Neural progenitor cell (in vitro differentiated cells): ENCODE data around the gene PSMB5.

Source experiments
- EZH2 ChIP-seq: fragments of 200-600 bp; sonication (generic); IDR thresholded peaks from 2 replicates; pipeline ENCODE4 v1.6.1; 2017; ENCODE audit warnings: antibody characterized with exemption, mild to moderate bottlenecking, moderate library complexity
- EZH2phosphoT487 ChIP-seq: fragments of 200-600 bp; sonication (generic); IDR thresholded peaks from 2 replicates; pipeline ENCODE4 v1.6.1; 2017; ENCODE audit warnings: antibody characterized with exemption
- TF ChIP-seq, protein P1 (sequence below): fragments of 200-600 bp; sonication (generic); IDR thresholded peaks from 2 replicates; pipeline ENCODE4 v1.5.1; 2017; ENCODE audit warnings: antibody characterized with exemption, mild to moderate bottlenecking

DNA sequence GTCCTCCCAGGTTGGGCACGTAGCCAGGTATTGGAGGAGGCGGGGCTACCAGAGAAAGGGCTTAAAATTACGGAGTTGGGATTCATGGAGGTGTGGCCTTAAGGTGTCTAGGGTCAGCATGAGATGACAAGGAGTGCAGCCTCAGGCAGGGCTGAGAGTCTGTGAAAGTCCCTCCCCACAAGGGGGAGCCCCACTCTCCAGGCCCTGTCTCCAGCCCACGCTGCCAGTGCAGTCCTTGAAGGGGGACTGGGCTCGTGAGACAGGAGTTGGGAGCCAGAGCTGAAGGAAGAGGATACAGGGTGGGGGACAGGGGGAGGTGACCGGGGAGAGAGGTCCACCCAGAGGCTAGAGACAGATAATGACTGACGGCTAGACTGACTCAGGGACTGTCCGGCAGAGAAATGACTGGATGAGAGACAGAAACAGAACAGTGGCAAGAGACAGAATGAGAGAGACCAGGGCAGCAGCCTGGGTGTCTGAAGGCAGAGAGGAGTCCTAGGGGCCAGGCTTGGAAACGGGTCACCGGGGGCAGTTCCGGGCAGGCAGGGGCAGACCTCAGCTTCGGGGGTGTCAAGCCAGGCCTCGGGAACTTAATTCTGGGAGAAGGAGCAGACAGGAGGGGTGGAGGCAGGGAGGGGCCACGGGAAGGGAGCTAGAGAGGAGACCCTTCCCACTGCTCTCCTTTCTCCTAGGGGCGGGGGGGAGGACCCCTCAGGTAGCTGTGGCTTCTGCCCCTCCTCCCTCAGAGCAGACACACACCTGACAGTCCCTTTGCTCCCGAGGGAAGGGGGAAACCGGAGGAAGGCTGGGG, 21.6 kb upstream of the PSMB5 start:
- TF ChIP-seq, protein P1, sequence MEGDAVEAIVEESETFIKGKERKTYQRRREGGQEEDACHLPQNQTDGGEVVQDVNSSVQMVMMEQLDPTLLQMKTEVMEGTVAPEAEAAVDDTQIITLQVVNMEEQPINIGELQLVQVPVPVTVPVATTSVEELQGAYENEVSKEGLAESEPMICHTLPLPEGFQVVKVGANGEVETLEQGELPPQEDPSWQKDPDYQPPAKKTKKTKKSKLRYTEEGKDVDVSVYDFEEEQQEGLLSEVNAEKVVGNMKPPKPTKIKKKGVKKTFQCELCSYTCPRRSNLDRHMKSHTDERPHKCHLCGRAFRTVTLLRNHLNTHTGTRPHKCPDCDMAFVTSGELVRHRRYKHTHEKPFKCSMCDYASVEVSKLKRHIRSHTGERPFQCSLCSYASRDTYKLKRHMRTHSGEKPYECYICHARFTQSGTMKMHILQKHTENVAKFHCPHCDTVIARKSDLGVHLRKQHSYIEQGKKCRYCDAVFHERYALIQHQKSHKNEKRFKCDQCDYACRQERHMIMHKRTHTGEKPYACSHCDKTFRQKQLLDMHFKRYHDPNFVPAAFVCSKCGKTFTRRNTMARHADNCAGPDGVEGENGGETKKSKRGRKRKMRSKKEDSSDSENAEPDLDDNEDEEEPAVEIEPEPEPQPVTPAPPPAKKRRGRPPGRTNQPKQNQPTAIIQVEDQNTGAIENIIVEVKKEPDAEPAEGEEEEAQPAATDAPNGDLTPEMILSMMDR: peak; percentile 87
- no peak for TF ChIP-seq EZH2phosphoT487
- no peak for TF ChIP-seq EZH2
